Lower leg skin (tissue), 3 donors: Measurements from ENCODE around the gene TRUB1.

Experiments
- POLR2A ChIP-seq, 2 donors: fragments of 450-650 bp; IDR thresholded peaks; one replicate each; pipeline ENCODE4 v1.6.1; 2016 to 2017; ENCODE audit warnings: antibody characterized with exemption in 2 of 2, mild to moderate bottlenecking in 1 of 2, moderate library complexity in 1 of 2
- TF ChIP-seq, protein P1 (sequence below), 3 donors: fragments of 450-650 bp; IDR thresholded peaks; one replicate each; pipeline ENCODE4 v1.5.1; 2016; ENCODE audit warnings: antibody characterized with exemption in 3 of 3, mild to moderate bottlenecking in 3 of 3, moderate library complexity in 2 of 3

DNA sequence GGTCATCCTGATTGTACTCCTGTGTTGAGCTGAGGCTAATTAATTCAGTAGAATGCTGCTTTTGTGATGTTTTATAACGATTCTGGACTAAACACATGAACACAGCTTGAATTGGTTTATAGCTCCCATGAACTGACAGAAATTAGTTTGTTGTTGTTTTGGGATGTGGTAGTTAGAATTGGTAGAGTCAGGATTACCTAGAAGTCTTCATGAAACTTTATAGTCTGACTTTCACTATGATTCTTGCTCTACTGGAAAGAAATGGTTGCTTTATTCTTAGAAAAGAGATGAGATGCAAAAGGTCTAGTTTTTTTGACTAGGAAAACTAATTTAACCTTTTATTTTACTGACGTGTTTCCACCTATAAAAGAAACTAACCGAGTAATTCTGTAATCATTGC lies 23.4 kb upstream of the TRUB1 start:
- TF ChIP-seq POLR2A (IDR thresholded peaks at IDR 0.05): no peak
- TF ChIP-seq, protein P1, sequence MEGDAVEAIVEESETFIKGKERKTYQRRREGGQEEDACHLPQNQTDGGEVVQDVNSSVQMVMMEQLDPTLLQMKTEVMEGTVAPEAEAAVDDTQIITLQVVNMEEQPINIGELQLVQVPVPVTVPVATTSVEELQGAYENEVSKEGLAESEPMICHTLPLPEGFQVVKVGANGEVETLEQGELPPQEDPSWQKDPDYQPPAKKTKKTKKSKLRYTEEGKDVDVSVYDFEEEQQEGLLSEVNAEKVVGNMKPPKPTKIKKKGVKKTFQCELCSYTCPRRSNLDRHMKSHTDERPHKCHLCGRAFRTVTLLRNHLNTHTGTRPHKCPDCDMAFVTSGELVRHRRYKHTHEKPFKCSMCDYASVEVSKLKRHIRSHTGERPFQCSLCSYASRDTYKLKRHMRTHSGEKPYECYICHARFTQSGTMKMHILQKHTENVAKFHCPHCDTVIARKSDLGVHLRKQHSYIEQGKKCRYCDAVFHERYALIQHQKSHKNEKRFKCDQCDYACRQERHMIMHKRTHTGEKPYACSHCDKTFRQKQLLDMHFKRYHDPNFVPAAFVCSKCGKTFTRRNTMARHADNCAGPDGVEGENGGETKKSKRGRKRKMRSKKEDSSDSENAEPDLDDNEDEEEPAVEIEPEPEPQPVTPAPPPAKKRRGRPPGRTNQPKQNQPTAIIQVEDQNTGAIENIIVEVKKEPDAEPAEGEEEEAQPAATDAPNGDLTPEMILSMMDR (IDR thresholded peaks at IDR 0.05): no peak
